ENCODE measurements around the gene ATXN1. TPM values are rescaled to one million over a fixed set of nuclear protein-coding genes. Genes with fewer than 3 reads are reported as not detected.
A peak's percentile ranks its signal among the peaks of the same experiment; 100 is the strongest.

Gene ATXN1
- total RNA-seq, 1 donor from 2014 or later: 59.8 TPM

- no peaks in the 10 kb centered on the region for H3K27me3 Mint-ChIP-seq
- ATAC-seq (ENCODE audit: low read depth) (peak; percentile 53), DNase-seq (no peak)
- CTCF ChIA-PET: interaction anchor here (3.4 kb wide), 1 partner anchor 78 kb away, joined by 12 read pairs; the partner anchor contains the start of gene ATXN1
- POLR2A ChIA-PET: interaction anchor here (0.7 to 1.0 kb wide), 3 partner anchors 9 to 79 kb away, joined by 3 read pairs; no protein-coding TSS in a partner anchor
- peak overlapping the region; percentile 90 for H3K27ac Mint-ChIP-seq
- peaks cover 58% of the 10 kb centered on the region for H3K4me1 Mint-ChIP-seq
- peaks cover 1% of the 10 kb centered on the region for H3K36me3 Mint-ChIP-seq (ENCODE audit: low read depth)
- TF ChIP-seq, protein P1, sequence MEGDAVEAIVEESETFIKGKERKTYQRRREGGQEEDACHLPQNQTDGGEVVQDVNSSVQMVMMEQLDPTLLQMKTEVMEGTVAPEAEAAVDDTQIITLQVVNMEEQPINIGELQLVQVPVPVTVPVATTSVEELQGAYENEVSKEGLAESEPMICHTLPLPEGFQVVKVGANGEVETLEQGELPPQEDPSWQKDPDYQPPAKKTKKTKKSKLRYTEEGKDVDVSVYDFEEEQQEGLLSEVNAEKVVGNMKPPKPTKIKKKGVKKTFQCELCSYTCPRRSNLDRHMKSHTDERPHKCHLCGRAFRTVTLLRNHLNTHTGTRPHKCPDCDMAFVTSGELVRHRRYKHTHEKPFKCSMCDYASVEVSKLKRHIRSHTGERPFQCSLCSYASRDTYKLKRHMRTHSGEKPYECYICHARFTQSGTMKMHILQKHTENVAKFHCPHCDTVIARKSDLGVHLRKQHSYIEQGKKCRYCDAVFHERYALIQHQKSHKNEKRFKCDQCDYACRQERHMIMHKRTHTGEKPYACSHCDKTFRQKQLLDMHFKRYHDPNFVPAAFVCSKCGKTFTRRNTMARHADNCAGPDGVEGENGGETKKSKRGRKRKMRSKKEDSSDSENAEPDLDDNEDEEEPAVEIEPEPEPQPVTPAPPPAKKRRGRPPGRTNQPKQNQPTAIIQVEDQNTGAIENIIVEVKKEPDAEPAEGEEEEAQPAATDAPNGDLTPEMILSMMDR (IDR thresholded peaks at IDR 0.05): no peak
- peak overlapping the region; percentile 66 for H3K4me3 Mint-ChIP-seq
- H3K9me3 Mint-ChIP-seq: no peaks in the 10 kb centered on the region
- intact Hi-C loops (cut with micrococcal nuclease): loop anchor here (1.0 to 2.0 kb wide), 4 partner anchors 14 to 28 kb away; no protein-coding TSS in a partner anchor
These were observed 77.0 kb downstream of the ATXN1 start for GRCh38 chr6:16684195-16684689.

DNA sequence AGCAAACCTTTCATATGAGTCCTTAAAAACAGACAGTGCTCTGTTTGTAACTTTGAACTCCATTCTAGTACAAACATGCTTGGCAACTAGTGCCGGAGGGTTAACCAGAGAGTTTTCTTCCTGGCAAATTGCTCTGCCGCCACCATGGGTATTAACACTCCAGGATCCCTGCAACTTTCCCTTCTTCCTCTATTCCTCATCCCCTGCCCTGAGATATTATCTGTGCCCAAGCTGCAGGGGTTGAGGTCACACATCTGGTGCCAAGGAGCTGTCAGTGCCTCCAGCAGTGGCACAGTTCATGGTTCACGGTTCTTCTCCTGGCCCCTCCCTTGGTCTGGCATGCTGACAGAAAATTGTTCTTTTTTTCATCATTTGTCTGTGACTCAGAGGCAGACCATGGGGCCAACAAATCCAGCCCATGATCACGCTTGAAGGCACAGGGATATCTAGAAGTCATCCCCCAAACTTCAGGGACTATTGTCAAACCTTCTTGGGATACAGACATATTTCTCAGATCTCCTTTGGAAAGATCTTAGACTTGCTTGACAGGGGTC is 77.5 kb downstream of the ATXN1 start:
- Mint-ChIP-seq H3K27me3 (no peaks in the 10 kb centered on the region), H3K4me3 (peak overlapping the region; percentile 66), H3K27ac (peak overlapping the region; percentile 90), H3K4me1 (peaks cover 55% of the 10 kb centered on the region), H3K36me3 (ENCODE audit: low read depth) (peaks cover 1% of the 10 kb centered on the region), H3K9me3 (no peaks in the 10 kb centered on the region)
- DNase-seq (no peak), ATAC-seq (ENCODE audit: low read depth) (peak; percentile 62)
- intact Hi-C loops (cut with micrococcal nuclease): loop anchor here (1.0 to 2.0 kb wide), 4 partner anchors 13 to 29 kb away; no protein-coding TSS in a partner anchor
- ChIA-PET CTCF (interaction anchor here (3.4 kb wide), 1 partner anchor 79 kb away, joined by 12 read pairs; the partner anchor contains the start of gene ATXN1), POLR2A (interaction anchor here (0.7 to 1.4 kb wide), 6 partner anchors 9 to 80 kb away, joined by 3 to 7 read pairs (median 3); partner anchors contain the start of gene ATXN1)
- TF ChIP-seq, protein P1 (IDR thresholded peaks at IDR 0.05): no peak

DNA sequence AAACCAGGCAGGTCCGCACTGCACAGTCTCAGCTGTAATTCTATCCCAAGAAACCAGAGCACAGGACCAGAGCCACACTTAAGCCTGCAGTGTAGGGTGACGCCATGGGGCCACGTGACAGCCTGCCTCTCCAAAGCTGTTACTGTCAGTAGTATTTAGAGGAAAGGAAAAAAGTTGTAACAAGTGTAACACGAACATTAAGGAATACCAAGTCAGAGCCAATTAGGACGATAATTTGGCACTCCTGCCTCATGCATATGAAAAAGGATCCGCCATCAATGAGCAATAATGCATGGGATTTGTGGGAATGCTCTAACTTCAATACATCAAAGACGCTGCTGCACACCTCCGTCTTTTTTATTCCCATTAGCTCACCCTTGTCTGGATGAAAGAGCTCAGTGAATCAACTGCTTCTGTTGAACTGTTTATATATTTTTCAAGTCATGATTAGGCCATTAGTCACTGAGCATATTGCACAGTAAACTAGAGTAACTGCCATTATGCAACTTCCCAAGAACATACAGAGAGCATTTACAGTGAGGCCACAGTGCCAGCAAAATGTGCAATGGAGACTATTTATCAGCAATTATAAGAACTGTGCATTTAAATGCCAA is 79.9 kb downstream of the ATXN1 start:
- ChIA-PET CTCF (no interaction called here), POLR2A (no interaction called here)
- ATAC-seq (ENCODE audit: low read depth) (no peak), DNase-seq (no peak)
- intact Hi-C loops (cut with micrococcal nuclease): no loop called here
- Mint-ChIP-seq H3K9me3 (no peaks in the 10 kb centered on the region), H3K4me3 (no peak overlapping the region), H3K4me1 (peaks cover 35% of the 10 kb centered on the region), H3K27me3 (no peaks in the 10 kb centered on the region), H3K27ac (no peak overlapping the region), H3K36me3 (ENCODE audit: low read depth) (peaks cover 1% of the 10 kb centered on the region)
- TF ChIP-seq, protein P1 (IDR thresholded peaks at IDR 0.05): no peak

- DNase-seq: no peak
- ATAC-seq (ENCODE audit: low read depth): no peak
- peaks cover 13% of the 10 kb centered on the region for H3K4me1 Mint-ChIP-seq
- intact Hi-C loops (cut with micrococcal nuclease): no loop called here
- H3K4me3 Mint-ChIP-seq: no peak overlapping the region
- ChIA-PET POLR2A (no interaction called here), CTCF (no interaction called here)
- TF ChIP-seq, protein P1 (IDR thresholded peaks at IDR 0.05): no peak
- no peaks in the 10 kb centered on the region for H3K27me3 Mint-ChIP-seq
- no peak overlapping the region for H3K27ac Mint-ChIP-seq
- peaks cover 1% of the 10 kb centered on the region for H3K36me3 Mint-ChIP-seq (ENCODE audit: low read depth)
- no peaks in the 10 kb centered on the region for H3K9me3 Mint-ChIP-seq
These were observed 82.2 kb downstream of the ATXN1 start for GRCh38 chr6:16679050-16679449.

DNA sequence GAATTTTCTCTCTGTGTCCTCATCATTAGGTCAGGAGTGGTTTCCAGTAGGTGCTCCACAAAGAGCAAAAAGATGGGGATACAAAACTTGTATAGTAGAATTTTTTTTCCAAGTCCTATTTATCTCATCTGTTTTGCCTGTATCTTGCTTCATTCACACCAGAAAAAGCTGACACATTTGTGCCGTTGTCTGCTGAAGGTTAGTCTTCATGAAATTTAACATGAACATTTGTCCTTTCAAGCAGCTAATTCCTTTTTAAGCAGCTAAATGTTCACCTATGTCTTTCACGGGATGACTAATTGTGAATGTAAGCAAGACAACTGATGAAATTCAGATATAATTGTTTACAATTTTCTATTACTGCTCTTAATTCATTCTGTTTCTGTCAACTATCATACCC is 83.8 kb downstream of the ATXN1 start:
- H3K4me1 Mint-ChIP-seq: no peaks in the 10 kb centered on the region
- no peak for ATAC-seq (ENCODE audit: low read depth)

More for the DNA sequence above, 83.8 kb downstream of the ATXN1 start:
- Mint-ChIP-seq H3K27me3 (no peaks in the 10 kb centered on the region), H3K4me3 (no peak overlapping the region), H3K9me3 (no peaks in the 10 kb centered on the region), H3K27ac (no peak overlapping the region), H3K36me3 (ENCODE audit: low read depth) (peaks cover 1% of the 10 kb centered on the region)
- intact Hi-C loops (cut with micrococcal nuclease): no loop called here
- TF ChIP-seq, protein P1 (IDR thresholded peaks at IDR 0.05): no peak
- POLR2A ChIA-PET: no interaction called here
- no peak for DNase-seq
- CTCF ChIA-PET: no interaction called here

All from activated B cell treated with CpG ODN at 0.5 μM for 24 hours (primary cell).